NCI-H460 (cell line): ENCODE measurements around the gene ARMH2. TPM values are rescaled to one million over a fixed set of nuclear protein-coding genes. Genes with fewer than 3 reads are reported as not detected.

ENCODE experiments used
- DNase-seq: peaks from one replicate; pipeline ENCODE4 v3.0.0-alpha.2; 2016; ENCODE audit warnings: low read depth; ENCODE audit errors: extremely low read depth
- total RNA-seq: library from RNA; depleted of rRNA; stranded (reverse); fragments of >200 nt; shearing (Covaris generic); gene quantifications from 2 replicates; pipeline ENCODE4 v1.2.3, GENCODE V29; 2014

The ARMH2 gene
- total RNA-seq, 1 experiment from 2014 or later = not detected

GRCh38 chr6:24821860-24822444 lies 23.2 kb upstream of the ARMH2 start:
- DNase-seq = no peak

- DNase-seq = no peak
Measured at GRCh38 chr6:24818346-24818745, 19.6 kb upstream of the ARMH2 start.

- no peak for DNase-seq
Measured at GRCh38 chr6:24809728-24810127, 11.0 kb upstream of the ARMH2 start.

GRCh38 chr6:24807584-24807983 lies 8.9 kb upstream of the ARMH2 start:
- DNase-seq = no peak

GRCh38 chr6:24802271-24803059 lies 3.7 kb upstream of the ARMH2 start:
- no peak for DNase-seq

GRCh38 chr6:24799541-24799915 lies 811 bp upstream of the ARMH2 start:
- DNase-seq = no peak

- no peak for DNase-seq
Measured at GRCh38 chr6:24797596-24798216, 1.0 kb downstream of the ARMH2 start.

- no peak for DNase-seq
Measured at GRCh38 chr6:24796616-24797290, 2.0 kb downstream of the ARMH2 start.

- no peak for DNase-seq
Measured at GRCh38 chr6:24795106-24795505, 3.6 kb downstream of the ARMH2 start.

GRCh38 chr6:24788031-24788665 lies 10.6 kb downstream of the ARMH2 start:
- no peak for DNase-seq

- DNase-seq = no peak
Measured at GRCh38 chr6:24780206-24780605, 18.5 kb downstream of the ARMH2 start.

- no peak for DNase-seq
Measured at GRCh38 chr6:24779416-24780016, 19.2 kb downstream of the ARMH2 start.

GRCh38 chr6:24778878-24779277 lies 19.8 kb downstream of the ARMH2 start:
- no peak for DNase-seq

GRCh38 chr6:24778121-24778520 lies 20.6 kb downstream of the ARMH2 start:
- DNase-seq = no peak

GRCh38 chr6:24777227-24777626 lies 21.5 kb downstream of the ARMH2 start:
- DNase-seq = no peak

GRCh38 chr6:24775520-24776058 lies 23.1 kb downstream of the ARMH2 start:
- DNase-seq = peak; percentile 27

- DNase-seq = peak; percentile 89
Measured at GRCh38 chr6:24774696-24775519, 23.8 kb downstream of the ARMH2 start, which contains the start of gene GMNN. GMNN (plus strand) TSS chr6:24774937; CDS start chr6:24777247, 2,310 bp downstream.

GRCh38 chr6:24768361-24768760 lies 30.4 kb downstream of the ARMH2 start:
- DNase-seq = no peak
